Measurements from ENCODE around the gene INO80C.

DNA sequence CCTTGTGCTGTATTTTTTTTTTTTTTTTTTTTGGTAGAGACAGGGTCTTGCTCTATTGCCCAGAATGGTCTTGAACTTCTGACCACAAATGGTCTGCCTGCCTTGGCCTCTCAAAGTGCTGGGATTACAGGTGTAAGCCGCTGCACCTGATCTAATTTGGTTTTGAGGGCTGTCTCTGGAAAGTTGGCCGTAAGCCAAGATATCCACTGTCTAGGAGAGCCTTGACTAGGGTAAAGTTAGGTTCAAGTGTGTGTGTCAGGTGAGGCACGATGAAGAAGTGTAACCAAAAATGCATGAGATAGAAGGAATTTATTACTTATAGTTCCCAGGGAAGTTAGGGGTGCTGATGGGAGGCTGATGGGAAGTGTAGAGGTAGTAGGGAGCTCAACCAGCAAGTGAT, 46.7 kb downstream of the INO80C start:
- TF ChIP-seq BHLHE40 (IDR thresholded peaks at IDR 0.05; ENCODE audit: low read depth, low read length) = no peak
- no peak for TF ChIP-seq MAFK (IDR thresholded peaks at IDR 0.05; ENCODE audit: low read depth, low read length)
- no peak for TF ChIP-seq CTCF (conservative IDR thresholded peaks at IDR 0.05; ENCODE audit: low read depth, low read length)
- no peak for TF ChIP-seq RAD21 (IDR thresholded peaks at IDR 0.05; ENCODE audit: low read length)
- no peak for TF ChIP-seq POLR2A (IDR thresholded peaks at IDR 0.05; ENCODE audit: low read depth, low read length)
- TF ChIP-seq USF2 (IDR thresholded peaks at IDR 0.05; ENCODE audit: low read depth, low read length) = no peak
- TF ChIP-seq RCOR1 (IDR thresholded peaks at IDR 0.05; ENCODE audit: insufficient replicate concordance, low read length) = no peak
- TF ChIP-seq SMC3 (IDR thresholded peaks at IDR 0.05; ENCODE audit: low read depth, low read length) = no peak
- no peak for TF ChIP-seq CEBPB (IDR thresholded peaks at IDR 0.05; ENCODE audit: low read depth, low read length)
- TF ChIP-seq NFE2L2 (IDR thresholded peaks at IDR 0.05; ENCODE audit: low read depth, low read length) = no peak
- no peak for TF ChIP-seq ELK1 (IDR thresholded peaks at IDR 0.05; ENCODE audit: borderline replicate concordance, low read depth, low read length)
- no peak for TF ChIP-seq MXI1 (IDR thresholded peaks at IDR 0.05; ENCODE audit: borderline replicate concordance, low read depth, low read length)
- no peak for TF ChIP-seq FOS (IDR thresholded peaks at IDR 0.05; ENCODE audit: low read depth, low read length)

Measured in IMR-90 (cell line).